Ishikawa (cell line): Measurements from ENCODE around the gene DZIP1L.

ENCODE experiments used
- CEBPB ChIP-seq: IDR thresholded peaks from 2 replicates; pipeline ENCODE4 v1.6.1; 2012
- EGR1 ChIP-seq: IDR thresholded peaks from 2 replicates; pipeline ENCODE4 v1.6.1; 2012
- EP300 ChIP-seq: IDR thresholded peaks from 2 replicates; pipeline ENCODE4 v1.6.1; 2012; ENCODE audit warnings: borderline replicate concordance
- FOXM1 ChIP-seq: IDR thresholded peaks from 2 replicates; pipeline ENCODE4 v1.6.1; 2012; ENCODE audit warnings: low read depth, borderline replicate concordance
- MAX ChIP-seq: IDR thresholded peaks from 2 replicates; pipeline ENCODE4 v1.6.1; 2012
- REST ChIP-seq: IDR thresholded peaks from 2 replicates; pipeline ENCODE4 v1.6.1; 2012; ENCODE audit warnings: low read depth, mild to moderate bottlenecking
- TAF1 ChIP-seq: IDR thresholded peaks from 2 replicates; pipeline ENCODE4 v1.6.1; 2012; ENCODE audit warnings: low read depth, mild to moderate bottlenecking
- YY1 ChIP-seq: IDR thresholded peaks from 2 replicates; pipeline ENCODE4 v1.6.1; 2012; ENCODE audit warnings: low read depth

- TF ChIP-seq EP300 (no peak), TAF1 (no peak), EGR1 (no peak), REST (no peak), FOXM1 (no peak), YY1 (no peak), CEBPB (no peak), MAX (no peak)
Observed at GRCh38 chr3:138046085-138046484, 69.3 kb downstream of the DZIP1L start.
